Thoracic aorta (tissue), 2 donors: ENCODE data around the gene COQ2. TPM values are rescaled to one million over a fixed set of nuclear protein-coding genes. Genes with fewer than 3 reads are reported as not detected.

Experiments used
- ATAC-seq: fragments of 150-250 bp; one replicate; pipeline ENCODE4 v1.8.0; 2017; ENCODE audit warnings: low read depth; ENCODE audit not compliant: insufficient number of reproducible peaks, low FRiP score
- DNase-seq: peaks from one replicate; pipeline ENCODE4 v3.0.0-alpha.2; 2020; ENCODE audit warnings: low spot score
- H3K27ac ChIP-seq, 2 donors: fragments of 200-600 bp; sonication (generic); 1 replicate in 1 of 2; 2 replicates in 1 of 2; pipeline ENCODE4 v1.5.1; 2016; ENCODE audit warnings: mild to moderate bottlenecking in 2 of 2, moderate library complexity in 2 of 2
- H3K27me3 ChIP-seq: fragments of 200-600 bp; sonication (generic); replicated peaks from 2 replicates; pipeline ENCODE4 v1.6.0; 2016; ENCODE audit warnings: mild to moderate bottlenecking; ENCODE audit not compliant: insufficient read depth
- H3K36me3 ChIP-seq: fragments of 200-600 bp; sonication (generic); one replicate; pipeline ENCODE4 v1.5.1; 2016
- H3K4me1 ChIP-seq, 2 donors: fragments of 200-600 bp; sonication (generic); 1 replicate in 1 of 2; 2 replicates in 1 of 2; pipeline versions ENCODE4 v1.5.1 to v1.6.0; 2016; ENCODE audit warnings: low read depth in 2 of 2, mild to moderate bottlenecking in 1 of 2; ENCODE audit not compliant: control insufficient read depth in 1 of 2
- H3K4me3 ChIP-seq: fragments of 200-600 bp; sonication (generic); 2 replicates; pipeline ENCODE4 v1.5.1; 2016; ENCODE audit warnings: mild to moderate bottlenecking
- H3K9me3 ChIP-seq: fragments of 200-600 bp; sonication (generic); 2 replicates; pipeline ENCODE4 v1.5.1; 2016
- CTCF ChIP-seq: fragments of 200-600 bp; sonication (generic); IDR thresholded peaks from one replicate; pipeline ENCODE4 v1.5.1; 2019; ENCODE audit warnings: antibody characterized with exemption
- total RNA-seq, 2 donors: library from RNA; depleted of rRNA; stranded (reverse); fragments of >200 nt; gene quantifications; one replicate each; pipeline versions ENCODE4 v1.1.0 to v1.2.3, GENCODE V29; 2016

Gene COQ2
- total RNA-seq, 2 donors from 2014 or later, result 3.4 to 10.5 TPM

- H3K9me3 ChIP-seq, result no peaks in the 10 kb centered on the region
- no peak for DNase-seq
- no peak overlapping the region for H3K27ac ChIP-seq
- H3K27me3 ChIP-seq, result no peaks in the 10 kb centered on the region
- H3K4me1 ChIP-seq, result peaks cover 3 to 6% of the 10 kb centered on the region in 2 donors
- no peak for ATAC-seq
- no peaks in the 10 kb centered on the region for H3K36me3 ChIP-seq
- TF ChIP-seq CTCF, result no peak
- no peak overlapping the region for H3K4me3 ChIP-seq
Observed at GRCh38 chr4:83261307-83261706, 23.3 kb downstream of the COQ2 start.

DNA sequence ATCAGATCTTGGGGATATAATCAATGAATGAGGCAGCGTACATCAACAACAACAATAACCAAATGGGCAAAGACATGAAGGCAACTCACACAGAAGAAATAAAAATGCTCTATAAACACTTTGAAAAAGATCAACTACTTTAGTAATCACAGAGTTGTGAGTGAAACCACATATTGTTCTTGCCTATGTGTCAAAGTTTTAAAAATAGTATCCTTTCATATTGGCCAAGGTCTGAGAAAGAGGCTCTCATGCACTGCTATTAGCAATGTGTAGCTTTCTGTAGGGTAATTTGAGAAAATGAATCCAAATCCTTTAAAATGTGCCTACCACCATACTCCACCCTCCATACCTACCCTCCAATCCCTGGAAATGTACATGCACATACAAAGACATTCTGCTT is 25.0 kb downstream of the COQ2 start:
- no peak for TF ChIP-seq CTCF
- H3K27me3 ChIP-seq, result no peaks in the 10 kb centered on the region
- H3K36me3 ChIP-seq, result no peaks in the 10 kb centered on the region
- no peak for ATAC-seq
- DNase-seq, result no peak
- H3K4me1 ChIP-seq, result peaks cover 3 to 6% of the 10 kb centered on the region in 2 donors
- H3K27ac ChIP-seq, result no peak overlapping the region
- no peaks in the 10 kb centered on the region for H3K9me3 ChIP-seq
- no peak overlapping the region for H3K4me3 ChIP-seq

DNA sequence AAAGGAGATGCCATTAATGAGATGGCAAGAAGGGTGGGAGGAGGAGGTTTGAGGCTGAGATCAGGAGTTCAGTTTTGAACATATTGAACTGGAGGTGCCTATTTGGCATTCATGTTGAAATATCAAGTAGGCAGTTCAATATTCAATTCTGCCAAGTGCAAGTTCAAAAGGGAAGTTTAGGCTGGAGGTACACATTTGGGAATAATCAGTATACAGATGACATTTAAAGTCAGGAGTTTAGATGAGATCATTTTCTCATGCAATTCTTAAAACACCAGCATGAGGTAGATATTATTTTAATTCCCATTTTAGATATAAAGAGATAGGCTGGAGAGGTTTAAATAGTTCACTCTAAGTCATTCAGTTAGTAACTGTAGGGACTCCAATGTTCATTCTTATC is 26.1 kb downstream of the COQ2 start:
- TF ChIP-seq CTCF, result no peak
- DNase-seq, result no peak
- ATAC-seq, result no peak
- no peaks in the 10 kb centered on the region for H3K9me3 ChIP-seq
- peaks cover 3 to 6% of the 10 kb centered on the region in 2 donors for H3K4me1 ChIP-seq
- no peaks in the 10 kb centered on the region for H3K27me3 ChIP-seq
- H3K27ac ChIP-seq, result peak overlapping the region in 1 of 2 donors; percentile 9
- no peak overlapping the region for H3K4me3 ChIP-seq
- H3K36me3 ChIP-seq, result no peaks in the 10 kb centered on the region

- H3K27me3 ChIP-seq, result no peaks in the 10 kb centered on the region
- no peaks in the 10 kb centered on the region for H3K36me3 ChIP-seq
- H3K27ac ChIP-seq, result peak overlapping the region in 1 of 2 donors; percentile 9
- no peak for TF ChIP-seq CTCF
- peaks cover 3 to 6% of the 10 kb centered on the region in 2 donors for H3K4me1 ChIP-seq
- H3K4me3 ChIP-seq, result no peak overlapping the region
- ATAC-seq, result no peak
- DNase-seq, result no peak
- no peaks in the 10 kb centered on the region for H3K9me3 ChIP-seq
Observed at GRCh38 chr4:83257811-83258210, 26.8 kb downstream of the COQ2 start.

- peaks cover 3 to 6% of the 10 kb centered on the region in 2 donors for H3K4me1 ChIP-seq
- DNase-seq (no peak), ATAC-seq (no peak)
- no peak for TF ChIP-seq CTCF
- H3K36me3 ChIP-seq, result no peaks in the 10 kb centered on the region
- no peak overlapping the region for H3K27ac ChIP-seq
- H3K4me3 ChIP-seq, result no peak overlapping the region
- no peaks in the 10 kb centered on the region for H3K9me3 ChIP-seq
- H3K27me3 ChIP-seq, result no peaks in the 10 kb centered on the region
Observed at GRCh38 chr4:83255584-83255983, 29.0 kb downstream of the COQ2 start.
